Uterine smooth muscle cell (primary cell): ENCODE data around the gene COG7. TPM values are rescaled to one million over a fixed set of nuclear protein-coding genes. Genes with fewer than 3 reads are reported as not detected.

ENCODE experiments used
- total RNA-seq: library from RNA; depleted of rRNA; stranded (reverse); fragments of >200 nt; gene quantifications from 2 replicates; pipeline ENCODE4 v1.2.3, GENCODE V29; 2014

The COG7 gene
- 25.1 and 27.6 TPM in 2 replicates for total RNA-seq

GRCh38 chr16:23452572-23453337 is at the start of gene COG7:
Gene COG7, minus strand, starts transcription at chr16:23453189. Its CDS starts 195 bp downstream, at chr16:23452994.

Other genes starting within 250 kb of the COG7 start
- gene SCNN1B, start 150.9 kb downstream of the COG7 start, total RNA-seq: not detected in 2 replicates
- gene GGA2, start 57.3 kb upstream of the COG7 start, total RNA-seq: 31.0 and 40.7 TPM in 2 replicates
- 52.2 and 55.1 TPM in 2 replicates for gene EARS2, start 104.2 kb upstream of the COG7 start, total RNA-seq
- 107 and 141 TPM in 2 replicates for gene UBFD1, start 104.5 kb upstream of the COG7 start, total RNA-seq
- gene NDUFAB1, start 143.1 kb upstream of the COG7 start, total RNA-seq: 83.5 and 96.4 TPM in 2 replicates
- 8.7 and 15.5 TPM in 2 replicates for gene PALB2, start 188.1 kb upstream of the COG7 start, total RNA-seq
- 49.9 and 84.7 TPM in 2 replicates for gene DCTN5, start 188.3 kb upstream of the COG7 start, total RNA-seq
- 16.6 and 49.4 TPM in 2 replicates for gene PLK1, start 225.7 kb upstream of the COG7 start, total RNA-seq